ENCODE data around the gene ARFIP1.
"Not testable (repeated sequence)": the region's sequence is repeated elsewhere in the genome, so short reads cannot be mapped to it uniquely, and the experiment has no call there.

Gene ARFIP1

GRCh38 chr4:152785639-152786615 is 6.2 kb downstream of the ARFIP1 start:
- DNase-seq: no peak

- no peak for DNase-seq
Observed at GRCh38 chr4:152786627-152787026, 6.9 kb downstream of the ARFIP1 start.

- DNase-seq: no peak
Observed at GRCh38 chr4:152795891-152796290, 16.1 kb downstream of the ARFIP1 start.

- DNase-seq: no peak
Observed at GRCh38 chr4:152803541-152803940, 23.8 kb downstream of the ARFIP1 start.

GRCh38 chr4:152805071-152805650 is 25.4 kb downstream of the ARFIP1 start:
- DNase-seq: no peak

GRCh38 chr4:152805818-152806217 is 26.1 kb downstream of the ARFIP1 start:
- no peak for DNase-seq

GRCh38 chr4:152806501-152807125 is 26.9 kb downstream of the ARFIP1 start:
- no peak for DNase-seq

- DNase-seq: no peak
Observed at GRCh38 chr4:152807294-152807829, 27.6 kb downstream of the ARFIP1 start.

GRCh38 chr4:152808670-152809069 is 28.9 kb downstream of the ARFIP1 start:
- no peak for DNase-seq

- no peak for DNase-seq
Observed at GRCh38 chr4:152810715-152811287, 31.0 kb downstream of the ARFIP1 start.

GRCh38 chr4:152815078-152815477 is 35.3 kb downstream of the ARFIP1 start:
- DNase-seq: no peak

- no peak for DNase-seq
Observed at GRCh38 chr4:152817331-152817730, 37.6 kb downstream of the ARFIP1 start.

GRCh38 chr4:152819026-152819645 is 39.4 kb downstream of the ARFIP1 start:
- no peak for DNase-seq

- DNase-seq: no peak
Observed at GRCh38 chr4:152820073-152820472, 40.3 kb downstream of the ARFIP1 start.

GRCh38 chr4:152822323-152822722 is 42.6 kb downstream of the ARFIP1 start:
- no peak for DNase-seq

GRCh38 chr4:152824561-152824960 is 44.8 kb downstream of the ARFIP1 start:
- no peak for DNase-seq

- no peak for DNase-seq
Observed at GRCh38 chr4:152825336-152825735, 45.6 kb downstream of the ARFIP1 start.

- no peak for DNase-seq
Observed at GRCh38 chr4:152828122-152828521, 48.4 kb downstream of the ARFIP1 start.

GRCh38 chr4:152831416-152831815 is 51.7 kb downstream of the ARFIP1 start:
- no peak for DNase-seq

- no peak for DNase-seq
Observed at GRCh38 chr4:152836936-152837335, 57.2 kb downstream of the ARFIP1 start.

GRCh38 chr4:152839729-152840128 is 60.0 kb downstream of the ARFIP1 start:
- not testable (repeated sequence) for DNase-seq

GRCh38 chr4:152843481-152844090 is 63.8 kb downstream of the ARFIP1 start:
- DNase-seq: no peak
